GM19455 (cell line): ENCODE measurements around the gene ST6GAL1.

ENCODE experiments used
- ATAC-seq: cut with Tn5 transposase; IDR thresholded peaks from one replicate; pipeline ENCODE4 v1.9.1; 2021; ENCODE audit not compliant: unreplicated experiment

The ST6GAL1 gene

GRCh38 chr3:187103251-187103650 is 172.9 kb downstream of the ST6GAL1 start:
- no peak for ATAC-seq

- ATAC-seq = no peak
Measured at GRCh38 chr3:187104342-187104741, 174.0 kb downstream of the ST6GAL1 start.

GRCh38 chr3:187104933-187105332 is 174.6 kb downstream of the ST6GAL1 start:
- ATAC-seq = no peak

- ATAC-seq = no peak
Measured at GRCh38 chr3:187105700-187106099, 175.4 kb downstream of the ST6GAL1 start.

GRCh38 chr3:187107989-187108388 is 177.7 kb downstream of the ST6GAL1 start:
- no peak for ATAC-seq

- no peak for ATAC-seq
Measured at GRCh38 chr3:187110156-187110555, 179.8 kb downstream of the ST6GAL1 start.

GRCh38 chr3:187112934-187113793 is 182.8 kb downstream of the ST6GAL1 start:
- ATAC-seq = no peak

GRCh38 chr3:187114511-187114910 is 184.2 kb downstream of the ST6GAL1 start:
- no peak for ATAC-seq

GRCh38 chr3:187120326-187120725 is 190.0 kb downstream of the ST6GAL1 start:
- ATAC-seq = no peak

GRCh38 chr3:187122261-187122660 is 191.9 kb downstream of the ST6GAL1 start:
- no peak for ATAC-seq

- ATAC-seq = peak; percentile 72
Measured at GRCh38 chr3:187125319-187126031, 195.1 kb downstream of the ST6GAL1 start.
